ENCODE results near the gene VAV1. TPM values are rescaled to one million over a fixed set of nuclear protein-coding genes. Genes with fewer than 3 reads are reported as not detected.

The VAV1 gene
- total and polyA plus RNA-seq, 2 of the 13 experiments (the other 11 are each of a cell fraction or from before 2014, with no cell fraction given), result not detected

- H3K36me3 ChIP-seq (replicated peaks in 1 of 2; ENCODE audit: control insufficient read depth in 1 of 2, insufficient read depth in 2 of 2, low read length in 2 of 2), result no peaks in the 10 kb centered on the region
- H3K79me2 ChIP-seq (ENCODE audit: insufficient read depth, low read length), result no peaks in the 10 kb centered on the region
- BruUV-seq (replicated peaks), result no TSS peak
- no peaks in the 10 kb centered on the region for H3K4me1 ChIP-seq (ENCODE audit: insufficient read depth, low read length)
- no peak overlapping the region for H3K4me3 ChIP-seq (replicated peaks in 1 of 3; ENCODE audit: insufficient read depth in 1 of 3, low read depth in 2 of 3, low read length in 3 of 3)
- no peak overlapping the region for H2AFZ ChIP-seq (ENCODE audit: low read length)
- ChIA-PET CTCF (ENCODE audit: low intra/inter-chr PET ratio, low total read pairs) (no interaction called here), POLR2A (no interaction called here)
- H3K27ac ChIP-seq (ENCODE audit: extremely low read length, insufficient read depth, low read length), result no peak overlapping the region
- intact Hi-C loops (cut with micrococcal nuclease; ENCODE audit: unreplicated experiment), result no loop called here
- FAIRE-seq (no peak), ATAC-seq (no peak), DNase-seq (ENCODE audit: low spot score) (no peak)
- in situ Hi-C loops (cut with HindIII; ENCODE audit: extremely low pct_ligation_motif_present, low pct_unique_long_range_greater_than_20kb), result no loop called here
- H3K9ac ChIP-seq (ENCODE audit: insufficient read depth, low read depth, low read length), result no peak overlapping the region
- TF ChIP-seq HDAC1 (CRISPR knock-in tag; IDR thresholded peaks at IDR 0.05) (no peak), ZFP36L1 (CRISPR knock-in tag; IDR thresholded peaks at IDR 0.05) (no peak), KAT7 (CRISPR knock-in tag; IDR thresholded peaks at IDR 0.05; ENCODE audit: borderline replicate concordance) (no peak), ZNF768 (CRISPR knock-in tag; IDR thresholded peaks at IDR 0.05) (peak; percentile 44; the same call in 1 of the 2 replicates)
- H3K4me2 ChIP-seq (ENCODE audit: low read depth, low read length), result no peak overlapping the region
- H3K27me3 ChIP-seq (ENCODE audit: control insufficient read depth in 1 of 2, insufficient read depth in 2 of 2, low read length in 2 of 2), result no peaks in the 10 kb centered on the region; a peak in 1 of 5 replicates
- no peaks in the 10 kb centered on the region for H3K9me3 ChIP-seq (ENCODE audit: low read length)
- no peaks in the 10 kb centered on the region for H4K20me1 ChIP-seq (ENCODE audit: insufficient read depth, low read length)
- WGBS (ENCODE audit: low lambda C conversion rate), result 0% methylated on average over 3 of the region's 3 CpGs
These were observed 117.9 kb downstream of the VAV1 start for GRCh38 chr19:6890401-6890913.

- no TSS peak for BruUV-seq (replicated peaks)
- POLR2A ChIA-PET, result no interaction called here
- in situ Hi-C loops (cut with HindIII; ENCODE audit: extremely low pct_ligation_motif_present, low pct_unique_long_range_greater_than_20kb), result no loop called here
- TF ChIP-seq ZNF121 (CRISPR knock-in tag; IDR thresholded peaks at IDR 0.05) (no peak), NR2C2 (CRISPR knock-in tag; IDR thresholded peaks at IDR 0.05; ENCODE audit: borderline replicate concordance) (no peak), MED13 (CRISPR knock-in tag; IDR thresholded peaks at IDR 0.05) (no peak), BRF2 (CRISPR knock-in tag; IDR thresholded peaks at IDR 0.05) (no peak), SAFB2 (CRISPR knock-in tag; IDR thresholded peaks at IDR 0.05; ENCODE audit: borderline replicate concordance, low read depth) (no peak), ZNF382 (CRISPR knock-in tag; IDR thresholded peaks at IDR 0.05; ENCODE audit: borderline replicate concordance) (no peak), ZBTB34 (CRISPR knock-in tag; IDR thresholded peaks at IDR 0.05) (no peak)
- TF ChIP-seq, protein P1, sequence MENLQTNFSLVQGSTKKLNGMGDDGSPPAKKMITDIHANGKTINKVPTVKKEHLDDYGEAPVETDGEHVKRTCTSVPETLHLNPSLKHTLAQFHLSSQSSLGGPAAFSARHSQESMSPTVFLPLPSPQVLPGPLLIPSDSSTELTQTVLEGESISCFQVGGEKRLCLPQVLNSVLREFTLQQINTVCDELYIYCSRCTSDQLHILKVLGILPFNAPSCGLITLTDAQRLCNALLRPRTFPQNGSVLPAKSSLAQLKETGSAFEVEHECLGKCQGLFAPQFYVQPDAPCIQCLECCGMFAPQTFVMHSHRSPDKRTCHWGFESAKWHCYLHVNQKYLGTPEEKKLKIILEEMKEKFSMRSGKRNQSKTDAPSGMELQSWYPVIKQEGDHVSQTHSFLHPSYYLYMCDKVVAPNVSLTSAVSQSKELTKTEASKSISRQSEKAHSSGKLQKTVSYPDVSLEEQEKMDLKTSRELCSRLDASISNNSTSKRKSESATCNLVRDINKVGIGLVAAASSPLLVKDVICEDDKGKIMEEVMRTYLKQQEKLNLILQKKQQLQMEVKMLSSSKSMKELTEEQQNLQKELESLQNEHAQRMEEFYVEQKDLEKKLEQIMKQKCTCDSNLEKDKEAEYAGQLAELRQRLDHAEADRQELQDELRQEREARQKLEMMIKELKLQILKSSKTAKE (CRISPR knock-in tag; IDR thresholded peaks at IDR 0.05; ENCODE audit: borderline replicate concordance), result no peak
These were observed 118.4 kb downstream of the VAV1 start for GRCh38 chr19:6890938-6891337.

More at GRCh38 chr19:6890938-6891337, 118.4 kb downstream of the VAV1 start:
- Histone ChIP-seq H3K4me3 (replicated peaks in 1 of 3; ENCODE audit: insufficient read depth in 1 of 3, low read depth in 2 of 3, low read length in 3 of 3) (no peak overlapping the region), H4K20me1 (ENCODE audit: insufficient read depth, low read length) (no peaks in the 10 kb centered on the region), H3K9ac (ENCODE audit: insufficient read depth, low read depth, low read length) (no peak overlapping the region), H3K36me3 (replicated peaks in 1 of 2; ENCODE audit: control insufficient read depth in 1 of 2, insufficient read depth in 2 of 2, low read length in 2 of 2) (no peaks in the 10 kb centered on the region), H3K79me2 (ENCODE audit: insufficient read depth, low read length) (no peaks in the 10 kb centered on the region), H3K27ac (ENCODE audit: extremely low read length, insufficient read depth, low read length) (no peak overlapping the region), H3K27me3 (ENCODE audit: control insufficient read depth in 1 of 2, insufficient read depth in 2 of 2, low read length in 2 of 2) (no peaks in the 10 kb centered on the region; a peak in 1 of 5 replicates), H3K4me2 (ENCODE audit: low read depth, low read length) (no peak overlapping the region), H3K9me3 (ENCODE audit: low read length) (no peaks in the 10 kb centered on the region), H3K4me1 (ENCODE audit: insufficient read depth, low read length) (no peaks in the 10 kb centered on the region), H2AFZ (ENCODE audit: low read length) (no peak overlapping the region)
- no peak for FAIRE-seq
- no peak for DNase-seq (ENCODE audit: low spot score)
- CTCF ChIA-PET (ENCODE audit: low intra/inter-chr PET ratio, low total read pairs), result no interaction called here
- no peak for ATAC-seq
- intact Hi-C loops (cut with micrococcal nuclease; ENCODE audit: unreplicated experiment), result no loop called here
- WGBS (ENCODE audit: low lambda C conversion rate), result 5% methylated on average over 8 of the region's 8 CpGs
